ENCODE data around the gene PPP1R1C. TPM values are rescaled to one million over a fixed set of nuclear protein-coding genes. Genes with fewer than 3 reads are reported as not detected.

PPP1R1C gene
- total RNA-seq, 1 donor: 0.36 TPM

DNA sequence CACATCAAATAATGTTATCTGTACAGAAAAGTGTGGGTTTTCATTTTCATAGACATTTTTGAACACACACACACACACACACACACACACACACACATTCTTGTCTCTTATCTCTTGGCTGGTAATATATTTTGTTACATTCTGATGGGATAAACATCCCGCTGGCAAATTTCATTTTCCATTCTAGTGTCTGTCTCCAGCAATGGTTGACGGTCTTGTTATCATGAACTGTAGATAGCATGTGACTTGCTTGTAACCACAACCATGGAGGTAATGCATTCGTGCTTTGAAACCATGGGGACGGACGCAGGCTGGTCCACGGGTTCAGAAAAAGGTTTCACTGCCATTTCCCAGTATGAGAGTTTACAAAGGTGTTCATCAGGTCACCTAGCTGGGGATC is 156.4 kb downstream of the PPP1R1C start:
- Histone ChIP-seq H3K4me2 (ENCODE audit: insufficient read depth, low read length) (no peak overlapping the region), H3K4me3 (ENCODE audit: insufficient read depth, low read length) (no peak overlapping the region), H3K36me3 (ENCODE audit: insufficient read depth, low read length) (no peaks in the 10 kb centered on the region), H3K4me1 (ENCODE audit: insufficient read depth, low read length) (no peaks in the 10 kb centered on the region), H3K9me3 (ENCODE audit: low read depth, low read length) (no peaks in the 10 kb centered on the region), H3K79me2 (ENCODE audit: insufficient read depth, low read length) (no peaks in the 10 kb centered on the region), H3K27me3 (ENCODE audit: insufficient read depth, low read length) (no peaks in the 10 kb centered on the region), H4K20me1 (ENCODE audit: insufficient read depth, low read length) (no peaks in the 10 kb centered on the region), H3K27ac (ENCODE audit: low read depth, low read length) (no peak overlapping the region), H2AFZ (ENCODE audit: low read length) (no peak overlapping the region)
- TF ChIP-seq, protein P1, sequence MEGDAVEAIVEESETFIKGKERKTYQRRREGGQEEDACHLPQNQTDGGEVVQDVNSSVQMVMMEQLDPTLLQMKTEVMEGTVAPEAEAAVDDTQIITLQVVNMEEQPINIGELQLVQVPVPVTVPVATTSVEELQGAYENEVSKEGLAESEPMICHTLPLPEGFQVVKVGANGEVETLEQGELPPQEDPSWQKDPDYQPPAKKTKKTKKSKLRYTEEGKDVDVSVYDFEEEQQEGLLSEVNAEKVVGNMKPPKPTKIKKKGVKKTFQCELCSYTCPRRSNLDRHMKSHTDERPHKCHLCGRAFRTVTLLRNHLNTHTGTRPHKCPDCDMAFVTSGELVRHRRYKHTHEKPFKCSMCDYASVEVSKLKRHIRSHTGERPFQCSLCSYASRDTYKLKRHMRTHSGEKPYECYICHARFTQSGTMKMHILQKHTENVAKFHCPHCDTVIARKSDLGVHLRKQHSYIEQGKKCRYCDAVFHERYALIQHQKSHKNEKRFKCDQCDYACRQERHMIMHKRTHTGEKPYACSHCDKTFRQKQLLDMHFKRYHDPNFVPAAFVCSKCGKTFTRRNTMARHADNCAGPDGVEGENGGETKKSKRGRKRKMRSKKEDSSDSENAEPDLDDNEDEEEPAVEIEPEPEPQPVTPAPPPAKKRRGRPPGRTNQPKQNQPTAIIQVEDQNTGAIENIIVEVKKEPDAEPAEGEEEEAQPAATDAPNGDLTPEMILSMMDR (IDR thresholded peaks at IDR 0.05; ENCODE audit: extremely low read depth, low read depth, low read length): no peak
- no peak for DNase-seq (ENCODE audit: insufficient read length, low spot score, missing footprints)

DNA sequence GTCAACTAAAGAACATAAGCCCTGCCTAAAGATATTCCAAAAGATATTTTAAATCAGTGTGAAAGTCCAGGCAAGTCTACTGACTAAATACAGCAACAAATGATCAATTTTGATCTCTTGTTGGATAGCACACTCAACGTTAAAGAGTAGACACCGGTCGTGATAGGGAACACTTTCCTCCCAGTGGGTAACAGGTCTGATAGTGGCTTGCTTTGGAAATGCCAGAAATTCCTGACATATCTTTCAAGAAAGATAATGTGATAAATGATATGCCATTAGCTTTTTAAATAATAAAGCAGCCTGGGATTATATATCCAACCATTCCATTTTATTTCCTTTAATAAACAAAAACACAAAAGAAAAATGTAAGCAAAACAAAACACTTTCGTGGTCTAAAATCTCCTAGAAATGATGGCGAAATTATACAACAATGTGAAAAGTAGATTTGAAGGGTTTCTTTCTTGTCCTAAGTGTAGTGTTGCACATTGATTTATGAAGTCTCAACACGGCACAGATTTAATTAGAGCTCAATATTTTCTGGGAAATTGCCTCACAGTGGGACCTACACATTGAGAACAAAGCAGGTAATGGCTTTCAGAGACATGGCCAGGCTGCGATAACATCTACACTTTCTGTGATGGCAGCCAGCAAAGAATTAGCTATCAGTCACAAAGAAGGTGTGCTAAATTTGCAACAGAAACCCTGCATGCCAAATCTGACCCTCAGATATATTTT is 158.6 kb downstream of the PPP1R1C start:
- Histone ChIP-seq H3K27ac (ENCODE audit: low read depth, low read length) (no peak overlapping the region), H3K4me2 (ENCODE audit: insufficient read depth, low read length) (no peak overlapping the region), H4K20me1 (ENCODE audit: insufficient read depth, low read length) (no peaks in the 10 kb centered on the region), H3K9me3 (ENCODE audit: low read depth, low read length) (no peaks in the 10 kb centered on the region), H3K4me1 (ENCODE audit: insufficient read depth, low read length) (no peaks in the 10 kb centered on the region), H3K36me3 (ENCODE audit: insufficient read depth, low read length) (no peaks in the 10 kb centered on the region), H3K4me3 (ENCODE audit: insufficient read depth, low read length) (no peak overlapping the region), H3K79me2 (ENCODE audit: insufficient read depth, low read length) (no peaks in the 10 kb centered on the region), H2AFZ (ENCODE audit: low read length) (no peak overlapping the region), H3K27me3 (ENCODE audit: insufficient read depth, low read length) (no peaks in the 10 kb centered on the region)
- no peak for DNase-seq (ENCODE audit: insufficient read length, low spot score, missing footprints)
- TF ChIP-seq, protein P1 (IDR thresholded peaks at IDR 0.05; ENCODE audit: extremely low read depth, low read depth, low read length): no peak

DNA sequence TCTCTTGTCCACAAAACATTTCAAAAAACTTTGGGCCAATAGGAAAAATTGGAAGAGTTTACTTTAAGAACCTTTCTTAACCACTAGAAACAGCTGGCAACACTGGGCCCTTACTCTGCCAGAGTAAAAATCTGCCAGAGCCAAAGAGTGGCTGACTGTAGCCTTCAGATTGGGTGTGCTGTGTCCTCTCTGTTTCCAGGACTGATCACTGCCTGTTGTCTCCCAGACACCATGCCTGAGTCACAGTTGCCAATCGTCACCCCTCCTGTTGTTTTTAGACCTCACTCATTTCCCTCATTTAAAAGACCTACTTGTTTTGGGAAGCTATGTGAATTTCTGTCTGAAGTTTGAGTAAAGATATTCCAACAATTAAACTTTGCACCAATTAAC is 159.1 kb downstream of the PPP1R1C start:
- Histone ChIP-seq H3K9me3 (ENCODE audit: low read depth, low read length) (no peaks in the 10 kb centered on the region), H3K36me3 (ENCODE audit: insufficient read depth, low read length) (no peaks in the 10 kb centered on the region), H3K4me2 (ENCODE audit: insufficient read depth, low read length) (no peak overlapping the region), H3K4me3 (ENCODE audit: insufficient read depth, low read length) (no peak overlapping the region), H3K27me3 (ENCODE audit: insufficient read depth, low read length) (no peaks in the 10 kb centered on the region), H3K27ac (ENCODE audit: low read depth, low read length) (no peak overlapping the region), H4K20me1 (ENCODE audit: insufficient read depth, low read length) (no peaks in the 10 kb centered on the region), H3K4me1 (ENCODE audit: insufficient read depth, low read length) (no peaks in the 10 kb centered on the region), H2AFZ (ENCODE audit: low read length) (peak overlapping the region; percentile 27), H3K79me2 (ENCODE audit: insufficient read depth, low read length) (no peaks in the 10 kb centered on the region)
- DNase-seq (ENCODE audit: insufficient read length, low spot score, missing footprints): peak; percentile 84
- TF ChIP-seq, protein P1 (IDR thresholded peaks at IDR 0.05; ENCODE audit: extremely low read depth, low read depth, low read length): no peak

DNA sequence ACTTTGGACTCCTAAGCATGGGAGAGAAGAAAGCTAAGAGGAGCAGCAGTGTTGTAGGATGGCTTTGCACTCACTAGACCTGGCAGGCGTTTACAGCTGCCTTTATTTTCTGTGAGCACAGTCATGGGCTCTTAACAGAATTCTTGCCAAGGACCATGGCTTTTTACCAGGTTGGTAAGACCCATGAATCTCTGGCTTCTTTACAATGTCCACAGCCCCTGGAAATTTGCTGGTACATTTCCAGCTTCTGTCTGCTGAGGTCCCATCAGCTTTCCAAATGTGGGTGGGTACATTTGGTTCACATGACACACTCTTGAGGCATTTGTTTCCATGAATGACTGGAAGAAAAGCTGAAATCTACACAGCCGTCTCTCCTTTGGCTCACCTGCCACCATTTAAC is 162.7 kb downstream of the PPP1R1C start:
- no peaks in the 10 kb centered on the region for H3K9me3 ChIP-seq (ENCODE audit: low read depth, low read length)
- no peak overlapping the region for H3K27ac ChIP-seq (ENCODE audit: low read depth, low read length)
- no peak overlapping the region for H2AFZ ChIP-seq (ENCODE audit: low read length)
- no peak overlapping the region for H3K4me2 ChIP-seq (ENCODE audit: insufficient read depth, low read length)
- no peaks in the 10 kb centered on the region for H3K36me3 ChIP-seq (ENCODE audit: insufficient read depth, low read length)
- no peaks in the 10 kb centered on the region for H3K4me1 ChIP-seq (ENCODE audit: insufficient read depth, low read length)
- no peak for DNase-seq (ENCODE audit: insufficient read length, low spot score, missing footprints)
- no peaks in the 10 kb centered on the region for H3K79me2 ChIP-seq (ENCODE audit: insufficient read depth, low read length)
- TF ChIP-seq, protein P1 (IDR thresholded peaks at IDR 0.05; ENCODE audit: extremely low read depth, low read depth, low read length): no peak
- H3K4me3 ChIP-seq (ENCODE audit: insufficient read depth, low read length): no peak overlapping the region
- H4K20me1 ChIP-seq (ENCODE audit: insufficient read depth, low read length): no peaks in the 10 kb centered on the region
- H3K27me3 ChIP-seq (ENCODE audit: insufficient read depth, low read length): no peaks in the 10 kb centered on the region
